ENCODE measurements around the gene IDH2.

GRCh38 chr15:90053685-90054466 lies 48.4 kb downstream of the IDH2 start:
- no peak for TF ChIP-seq POLR2A (IDR thresholded peaks at IDR 0.05)
- TF ChIP-seq, protein P1, sequence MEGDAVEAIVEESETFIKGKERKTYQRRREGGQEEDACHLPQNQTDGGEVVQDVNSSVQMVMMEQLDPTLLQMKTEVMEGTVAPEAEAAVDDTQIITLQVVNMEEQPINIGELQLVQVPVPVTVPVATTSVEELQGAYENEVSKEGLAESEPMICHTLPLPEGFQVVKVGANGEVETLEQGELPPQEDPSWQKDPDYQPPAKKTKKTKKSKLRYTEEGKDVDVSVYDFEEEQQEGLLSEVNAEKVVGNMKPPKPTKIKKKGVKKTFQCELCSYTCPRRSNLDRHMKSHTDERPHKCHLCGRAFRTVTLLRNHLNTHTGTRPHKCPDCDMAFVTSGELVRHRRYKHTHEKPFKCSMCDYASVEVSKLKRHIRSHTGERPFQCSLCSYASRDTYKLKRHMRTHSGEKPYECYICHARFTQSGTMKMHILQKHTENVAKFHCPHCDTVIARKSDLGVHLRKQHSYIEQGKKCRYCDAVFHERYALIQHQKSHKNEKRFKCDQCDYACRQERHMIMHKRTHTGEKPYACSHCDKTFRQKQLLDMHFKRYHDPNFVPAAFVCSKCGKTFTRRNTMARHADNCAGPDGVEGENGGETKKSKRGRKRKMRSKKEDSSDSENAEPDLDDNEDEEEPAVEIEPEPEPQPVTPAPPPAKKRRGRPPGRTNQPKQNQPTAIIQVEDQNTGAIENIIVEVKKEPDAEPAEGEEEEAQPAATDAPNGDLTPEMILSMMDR (IDR thresholded peaks at IDR 0.05), result no peak
- TF ChIP-seq EP300 (IDR thresholded peaks at IDR 0.05), result no peak

All from tibial nerve (tissue), 4 donors.